ENCODE results near the gene ADGRF4. TPM values are rescaled to one million over a fixed set of nuclear protein-coding genes. Genes with fewer than 3 reads are reported as not detected.

The ADGRF4 gene
- total RNA-seq, 4 donors from 2014 or later, result 0.22 TPM; not detected in 3

DNA sequence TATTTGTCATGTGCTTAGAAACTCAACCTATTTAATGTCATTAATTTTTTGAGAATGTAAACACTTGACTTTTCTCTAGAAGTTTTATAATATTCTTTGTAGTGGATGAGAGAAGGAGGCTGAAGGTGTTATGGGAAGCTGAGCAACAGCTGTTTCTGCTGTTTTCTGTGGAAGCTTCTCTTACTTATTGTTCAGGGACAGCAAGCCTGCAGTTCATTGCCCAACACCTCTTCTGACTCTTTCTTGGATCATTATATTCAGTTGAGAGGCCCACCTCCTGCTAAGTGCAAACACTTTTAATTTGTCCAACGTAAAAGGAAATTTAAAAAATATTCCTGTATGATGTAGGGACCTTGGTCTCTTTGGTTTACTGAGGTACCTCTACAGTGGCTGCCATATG lies 12.0 kb upstream of the ADGRF4 start:
- TF ChIP-seq, protein P1, sequence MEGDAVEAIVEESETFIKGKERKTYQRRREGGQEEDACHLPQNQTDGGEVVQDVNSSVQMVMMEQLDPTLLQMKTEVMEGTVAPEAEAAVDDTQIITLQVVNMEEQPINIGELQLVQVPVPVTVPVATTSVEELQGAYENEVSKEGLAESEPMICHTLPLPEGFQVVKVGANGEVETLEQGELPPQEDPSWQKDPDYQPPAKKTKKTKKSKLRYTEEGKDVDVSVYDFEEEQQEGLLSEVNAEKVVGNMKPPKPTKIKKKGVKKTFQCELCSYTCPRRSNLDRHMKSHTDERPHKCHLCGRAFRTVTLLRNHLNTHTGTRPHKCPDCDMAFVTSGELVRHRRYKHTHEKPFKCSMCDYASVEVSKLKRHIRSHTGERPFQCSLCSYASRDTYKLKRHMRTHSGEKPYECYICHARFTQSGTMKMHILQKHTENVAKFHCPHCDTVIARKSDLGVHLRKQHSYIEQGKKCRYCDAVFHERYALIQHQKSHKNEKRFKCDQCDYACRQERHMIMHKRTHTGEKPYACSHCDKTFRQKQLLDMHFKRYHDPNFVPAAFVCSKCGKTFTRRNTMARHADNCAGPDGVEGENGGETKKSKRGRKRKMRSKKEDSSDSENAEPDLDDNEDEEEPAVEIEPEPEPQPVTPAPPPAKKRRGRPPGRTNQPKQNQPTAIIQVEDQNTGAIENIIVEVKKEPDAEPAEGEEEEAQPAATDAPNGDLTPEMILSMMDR (IDR thresholded peaks at IDR 0.05; ENCODE audit: low read depth), result no peak

DNA sequence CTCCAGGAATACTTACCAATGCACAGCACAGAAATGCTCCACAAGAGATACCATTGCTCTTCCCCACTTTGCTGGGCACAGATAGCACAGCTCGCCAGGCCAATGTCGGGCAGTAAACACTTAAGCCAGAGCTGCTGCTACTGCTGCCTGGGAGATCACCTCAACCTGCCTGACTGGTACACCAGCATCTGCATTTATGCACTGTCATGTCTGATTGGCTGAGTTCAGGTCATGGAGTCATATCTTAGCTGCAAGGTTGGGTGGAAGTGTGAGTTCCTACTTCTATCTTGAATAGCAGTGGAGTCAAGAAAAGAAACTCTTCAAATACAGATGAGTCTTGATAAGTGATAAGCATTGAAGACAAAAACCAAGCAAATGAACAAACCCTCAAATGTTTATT lies 10.9 kb upstream of the ADGRF4 start:
- TF ChIP-seq, protein P1 (IDR thresholded peaks at IDR 0.05; ENCODE audit: low read depth), result no peak

DNA sequence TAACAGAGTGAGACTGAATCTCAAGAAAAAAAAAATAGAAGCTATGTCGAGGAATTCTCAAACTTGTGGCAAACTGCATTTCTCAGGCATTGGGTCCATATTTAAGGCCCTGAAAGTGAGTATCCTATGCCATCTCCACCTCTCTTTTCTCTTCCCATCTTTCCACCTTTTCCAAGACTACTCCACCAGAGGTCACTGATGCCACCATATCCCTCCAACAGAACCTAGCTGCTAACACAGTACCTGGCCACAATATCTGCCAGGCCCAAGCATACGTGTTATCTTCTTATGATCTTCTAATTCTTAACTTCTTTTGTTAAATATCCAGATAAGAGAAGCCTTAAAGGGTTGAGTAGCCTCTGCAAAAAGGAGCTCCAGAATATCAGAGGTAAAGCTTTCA lies 8.2 kb upstream of the ADGRF4 start:
- TF ChIP-seq, protein P1 (IDR thresholded peaks at IDR 0.05; ENCODE audit: low read depth), result no peak

DNA sequence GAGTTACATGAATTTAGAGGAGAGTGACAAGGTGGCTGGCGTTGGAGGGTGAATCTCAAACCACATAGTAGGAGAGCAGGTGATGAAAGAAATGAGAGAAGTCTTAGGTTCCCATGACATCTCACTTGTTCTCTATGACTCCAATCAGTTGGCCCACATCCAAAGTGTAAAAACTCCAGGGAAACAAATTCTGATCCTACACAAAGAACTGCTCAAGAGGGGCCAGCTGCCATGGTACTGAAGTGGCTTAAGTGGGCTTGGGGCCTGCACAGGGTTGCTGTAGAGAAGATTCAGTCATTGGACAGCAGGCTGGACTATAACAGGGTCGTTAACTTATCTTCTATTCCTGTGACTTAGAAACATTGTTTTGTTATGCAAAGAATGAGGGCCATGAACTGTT lies 7.6 kb upstream of the ADGRF4 start:
- TF ChIP-seq, protein P1 (IDR thresholded peaks at IDR 0.05; ENCODE audit: low read depth), result no peak

DNA sequence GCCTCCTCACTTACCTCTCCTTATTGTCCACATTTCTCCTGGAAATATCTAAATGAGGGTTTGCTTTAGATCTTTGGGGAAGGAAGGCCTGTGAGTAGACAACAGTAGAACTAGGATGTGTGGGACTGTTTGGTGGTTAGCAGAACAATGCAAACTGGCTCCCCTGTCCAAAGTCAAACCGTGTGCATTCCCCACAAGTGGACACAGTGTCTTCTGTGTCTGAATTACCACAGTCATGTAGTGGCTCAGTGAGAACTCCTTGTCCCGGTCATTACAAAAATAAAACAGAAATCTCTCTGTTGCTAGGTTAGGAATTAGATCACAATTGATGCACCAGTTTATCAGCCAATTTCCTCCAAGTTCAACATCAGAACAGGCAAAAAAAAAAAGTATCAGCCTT lies 455 bp upstream of the ADGRF4 start:
- TF ChIP-seq, protein P1 (IDR thresholded peaks at IDR 0.05; ENCODE audit: low read depth), result no peak

DNA sequence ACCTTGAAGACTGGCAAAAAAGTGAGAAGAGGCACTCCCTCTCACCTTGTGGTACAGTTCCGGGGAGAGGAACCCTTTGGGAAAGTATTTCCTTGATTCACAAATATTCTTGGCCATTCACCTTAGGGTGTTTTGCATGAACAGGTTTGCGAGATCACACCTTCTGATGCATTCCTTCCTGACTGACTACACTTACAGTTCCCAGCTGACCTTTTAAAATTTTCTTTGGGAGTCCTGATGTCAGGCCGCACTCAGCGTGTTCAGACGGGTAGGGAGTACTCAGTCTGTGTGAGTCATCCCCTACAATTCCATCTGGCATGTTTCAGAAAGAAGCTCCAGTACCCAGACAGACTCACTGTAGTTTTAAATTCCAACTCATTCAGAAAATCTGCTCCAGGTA lies 1.7 kb downstream of the ADGRF4 start:
- TF ChIP-seq, protein P1 (IDR thresholded peaks at IDR 0.05; ENCODE audit: low read depth), result no peak

DNA sequence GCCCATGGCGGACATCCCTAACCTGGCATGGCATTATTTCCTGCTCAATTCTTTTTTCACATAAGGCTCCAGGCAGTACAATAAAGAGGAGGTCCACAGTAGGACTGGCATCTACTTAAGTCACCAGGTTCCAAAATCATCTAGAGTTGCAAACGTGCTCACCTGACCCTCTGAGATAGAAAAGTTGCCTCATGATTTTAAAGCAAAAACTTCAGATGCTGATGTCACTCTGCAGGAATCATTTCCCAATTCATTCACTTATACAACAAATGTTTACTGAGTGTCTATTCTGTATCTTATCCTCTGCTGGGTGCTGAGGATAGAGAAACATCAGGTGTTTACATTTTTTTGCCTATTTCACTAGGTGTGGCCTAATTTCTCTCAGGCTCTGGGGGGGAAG lies 2.2 kb downstream of the ADGRF4 start:
- TF ChIP-seq, protein P1 (IDR thresholded peaks at IDR 0.05; ENCODE audit: low read depth), result no peak

Data from subcutaneous adipose tissue (tissue), 4 donors.